ENCODE measurements around the gene WDR26.

DNA sequence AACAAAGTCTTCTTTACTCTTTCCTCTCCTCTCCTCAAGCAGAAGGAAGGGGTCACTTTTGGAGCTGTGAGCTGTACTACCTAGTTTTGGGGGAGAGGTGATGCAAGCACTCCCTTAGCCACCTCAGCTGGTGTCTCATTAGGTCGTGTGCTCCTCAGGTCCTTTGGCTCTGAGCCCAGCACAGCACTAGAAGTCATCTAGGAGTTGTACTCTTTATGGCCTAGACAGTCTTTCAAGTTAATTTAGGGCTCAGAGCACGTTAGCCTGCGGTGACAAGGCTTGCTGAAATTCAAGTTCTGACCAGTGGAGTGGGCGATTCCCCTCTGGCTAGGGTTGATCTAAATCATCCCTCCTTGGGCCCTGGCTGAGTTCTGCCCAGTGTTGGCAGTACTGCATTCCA lies 48.0 kb upstream of the WDR26 start:
- TF ChIP-seq, protein P1, sequence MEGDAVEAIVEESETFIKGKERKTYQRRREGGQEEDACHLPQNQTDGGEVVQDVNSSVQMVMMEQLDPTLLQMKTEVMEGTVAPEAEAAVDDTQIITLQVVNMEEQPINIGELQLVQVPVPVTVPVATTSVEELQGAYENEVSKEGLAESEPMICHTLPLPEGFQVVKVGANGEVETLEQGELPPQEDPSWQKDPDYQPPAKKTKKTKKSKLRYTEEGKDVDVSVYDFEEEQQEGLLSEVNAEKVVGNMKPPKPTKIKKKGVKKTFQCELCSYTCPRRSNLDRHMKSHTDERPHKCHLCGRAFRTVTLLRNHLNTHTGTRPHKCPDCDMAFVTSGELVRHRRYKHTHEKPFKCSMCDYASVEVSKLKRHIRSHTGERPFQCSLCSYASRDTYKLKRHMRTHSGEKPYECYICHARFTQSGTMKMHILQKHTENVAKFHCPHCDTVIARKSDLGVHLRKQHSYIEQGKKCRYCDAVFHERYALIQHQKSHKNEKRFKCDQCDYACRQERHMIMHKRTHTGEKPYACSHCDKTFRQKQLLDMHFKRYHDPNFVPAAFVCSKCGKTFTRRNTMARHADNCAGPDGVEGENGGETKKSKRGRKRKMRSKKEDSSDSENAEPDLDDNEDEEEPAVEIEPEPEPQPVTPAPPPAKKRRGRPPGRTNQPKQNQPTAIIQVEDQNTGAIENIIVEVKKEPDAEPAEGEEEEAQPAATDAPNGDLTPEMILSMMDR (IDR thresholded peaks at IDR 0.05) = no peak
- TF ChIP-seq POLR2AphosphoS5 (IDR thresholded peaks at IDR 0.05) (no peak), POLR2A (IDR thresholded peaks at IDR 0.05) (no peak)

All from breast epithelium (tissue), 3 donors.